ENCODE measurements around the gene TMEM117.

TMEM117 gene

GRCh38 chr12:43872396-43872795 lies 36.5 kb downstream of the TMEM117 start:
- DNase-seq (ENCODE audit: low read depth) = no peak
- TF ChIP-seq, protein P1, sequence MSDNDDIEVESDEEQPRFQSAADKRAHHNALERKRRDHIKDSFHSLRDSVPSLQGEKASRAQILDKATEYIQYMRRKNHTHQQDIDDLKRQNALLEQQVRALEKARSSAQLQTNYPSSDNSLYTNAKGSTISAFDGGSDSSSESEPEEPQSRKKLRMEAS (IDR thresholded peaks at IDR 0.05; ENCODE audit: low read depth, low read length) = no peak
- TF ChIP-seq, protein P2, sequence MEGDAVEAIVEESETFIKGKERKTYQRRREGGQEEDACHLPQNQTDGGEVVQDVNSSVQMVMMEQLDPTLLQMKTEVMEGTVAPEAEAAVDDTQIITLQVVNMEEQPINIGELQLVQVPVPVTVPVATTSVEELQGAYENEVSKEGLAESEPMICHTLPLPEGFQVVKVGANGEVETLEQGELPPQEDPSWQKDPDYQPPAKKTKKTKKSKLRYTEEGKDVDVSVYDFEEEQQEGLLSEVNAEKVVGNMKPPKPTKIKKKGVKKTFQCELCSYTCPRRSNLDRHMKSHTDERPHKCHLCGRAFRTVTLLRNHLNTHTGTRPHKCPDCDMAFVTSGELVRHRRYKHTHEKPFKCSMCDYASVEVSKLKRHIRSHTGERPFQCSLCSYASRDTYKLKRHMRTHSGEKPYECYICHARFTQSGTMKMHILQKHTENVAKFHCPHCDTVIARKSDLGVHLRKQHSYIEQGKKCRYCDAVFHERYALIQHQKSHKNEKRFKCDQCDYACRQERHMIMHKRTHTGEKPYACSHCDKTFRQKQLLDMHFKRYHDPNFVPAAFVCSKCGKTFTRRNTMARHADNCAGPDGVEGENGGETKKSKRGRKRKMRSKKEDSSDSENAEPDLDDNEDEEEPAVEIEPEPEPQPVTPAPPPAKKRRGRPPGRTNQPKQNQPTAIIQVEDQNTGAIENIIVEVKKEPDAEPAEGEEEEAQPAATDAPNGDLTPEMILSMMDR (IDR thresholded peaks at IDR 0.05; ENCODE audit: low read depth, low read length) = no peak
- no peak for TF ChIP-seq POLR2A (IDR thresholded peaks at IDR 0.05; ENCODE audit: extremely low read depth, insufficient read length)
- no peak for TF ChIP-seq MYC (IDR thresholded peaks at IDR 0.05; ENCODE audit: low read depth, low read length)
- no peak overlapping the region for H3K4me3 ChIP-seq (ENCODE audit: low read depth, low read length)

GRCh38 chr12:43878050-43878449 lies 42.2 kb downstream of the TMEM117 start:
- H3K4me3 ChIP-seq (ENCODE audit: low read depth, low read length) = no peak overlapping the region
- DNase-seq (ENCODE audit: low read depth) = no peak
- TF ChIP-seq MYC (IDR thresholded peaks at IDR 0.05; ENCODE audit: low read depth, low read length) = no peak

GRCh38 chr12:43880547-43880946 lies 44.7 kb downstream of the TMEM117 start:
- DNase-seq (ENCODE audit: low read depth) = no peak
- H3K4me3 ChIP-seq (ENCODE audit: low read depth, low read length) = no peak overlapping the region
- TF ChIP-seq, protein P1 (IDR thresholded peaks at IDR 0.05; ENCODE audit: low read depth, low read length) = no peak
- TF ChIP-seq, protein P2 (IDR thresholded peaks at IDR 0.05; ENCODE audit: low read depth, low read length) = no peak

GRCh38 chr12:43882578-43883178 lies 46.8 kb downstream of the TMEM117 start:
- no peak overlapping the region for H3K4me3 ChIP-seq (ENCODE audit: low read depth, low read length)
- 0 out of 2 replicates have a peak, but pooled peaks have one; percentile 28 for TF ChIP-seq MYC (IDR thresholded peaks at IDR 0.05; ENCODE audit: low read depth, low read length)
- TF ChIP-seq, protein P1 (IDR thresholded peaks at IDR 0.05; ENCODE audit: low read depth, low read length) = no peak
- TF ChIP-seq, protein P2 (IDR thresholded peaks at IDR 0.05; ENCODE audit: low read depth, low read length) = peak; percentile 83
- DNase-seq (ENCODE audit: low read depth) = peak; percentile 74

DNA sequence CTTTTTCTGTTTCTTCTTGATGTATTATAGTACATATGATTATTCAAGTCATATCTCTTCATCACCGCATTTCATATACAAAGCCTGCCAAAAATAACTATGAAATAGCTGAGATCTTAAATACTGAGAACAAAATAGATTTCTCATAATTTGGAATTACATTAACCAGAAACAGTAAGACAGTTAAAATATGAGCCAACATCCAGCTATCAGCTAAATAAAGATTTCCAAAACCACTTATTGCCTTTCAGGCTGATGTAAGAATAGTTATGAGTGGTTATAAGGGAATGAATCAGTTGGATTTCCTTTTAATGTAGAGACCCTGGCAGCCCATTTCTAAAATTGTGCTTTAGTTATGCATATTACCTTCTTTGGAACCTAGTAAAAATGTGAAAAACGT lies 47.4 kb downstream of the TMEM117 start:
- TF ChIP-seq MYC (IDR thresholded peaks at IDR 0.05; ENCODE audit: low read depth, low read length) = no peak
- TF ChIP-seq, protein P2 (IDR thresholded peaks at IDR 0.05; ENCODE audit: low read depth, low read length) = no peak
- TF ChIP-seq, protein P1 (IDR thresholded peaks at IDR 0.05; ENCODE audit: low read depth, low read length) = no peak
- no peak for TF ChIP-seq POLR2A (IDR thresholded peaks at IDR 0.05; ENCODE audit: extremely low read depth, insufficient read length)
- no peak overlapping the region for H3K4me3 ChIP-seq (ENCODE audit: low read depth, low read length)
- no peak for DNase-seq (ENCODE audit: low read depth)

- TF ChIP-seq MYC (IDR thresholded peaks at IDR 0.05; ENCODE audit: low read depth, low read length) = no peak
- DNase-seq (ENCODE audit: low read depth) = no peak
Observed at GRCh38 chr12:43883748-43884147, 47.9 kb downstream of the TMEM117 start.

GRCh38 chr12:43884683-43885410 lies 49.0 kb downstream of the TMEM117 start:
- no peak for DNase-seq (ENCODE audit: low read depth)
- H3K4me3 ChIP-seq (ENCODE audit: low read depth, low read length) = no peak overlapping the region
- TF ChIP-seq POLR2A (IDR thresholded peaks at IDR 0.05; ENCODE audit: extremely low read depth, insufficient read length) (no peak), MYC (IDR thresholded peaks at IDR 0.05; ENCODE audit: low read depth, low read length) (no peak)
- TF ChIP-seq, protein P1 (IDR thresholded peaks at IDR 0.05; ENCODE audit: low read depth, low read length) = no peak
- TF ChIP-seq, protein P2 (IDR thresholded peaks at IDR 0.05; ENCODE audit: low read depth, low read length) = no peak

More at GRCh38 chr12:43883748-43884147, 47.9 kb downstream of the TMEM117 start:
- no peak overlapping the region for H3K4me3 ChIP-seq (ENCODE audit: low read depth, low read length)

Data from NB4 (cell line).